SK-N-SH (cell line): ENCODE measurements around the gene RAB3C. TPM values are rescaled to one million over a fixed set of nuclear protein-coding genes. Genes with fewer than 3 reads are reported as not detected.

Experiments
- CTCF ChIA-PET: fragments of 300-600, 350-600 bp; formaldehyde crosslinking; extraction: SDS; loops from one replicate; lab custom pipeline; 2021; lab: Yijun Ruan, JAX
- POLR2A ChIA-PET: fragments of 350-600 bp; sonication (Branson Sonifier 250); formaldehyde crosslinking; extraction: SDS; loops from one replicate; lab custom pipeline; 2020; ENCODE audit warnings: antibody characterized with exemption, inconsistent platforms; lab: Yijun Ruan, JAX
- DNase-seq: peaks from one replicate; pipeline ENCODE4 v3.0.0; 2012
- H2AFZ ChIP-seq: fragments of 200-600 bp; sonication (generic); 2 replicates; pipeline ENCODE4 v1.8.1; 2016; ENCODE audit warnings: antibody characterized with exemption, mild to moderate bottlenecking, low read depth
- H3F3A ChIP-seq: fragments of 200-600 bp; sonication (generic); replicated peaks from 2 replicates; pipeline ENCODE3; 2016; ENCODE audit warnings: antibody characterized with exemption, mild to moderate bottlenecking; ENCODE audit not compliant: insufficient read depth
- H3K27ac ChIP-seq, 2 experiments: fragments of 200-500 bp in 1 of 2; fragments of 200-600 bp in 1 of 2; sonication (Bioruptor generic) in 1 of 2; sonication (generic), shearing (Covaris generic) in 1 of 2; 2 replicates each; pipeline versions ENCODE4 v1.5.1 to v1.6.1; 2014 to 2016; ENCODE audit warnings: low read depth in 2 of 2, inconsistent platforms in 1 of 2, low read length in 1 of 2, mild to moderate bottlenecking in 1 of 2, mixed read lengths in 1 of 2
- H3K27me3 ChIP-seq: fragments of 200-600 bp; sonication (generic), shearing (Covaris generic); 2 replicates; pipeline ENCODE4 v1.6.1; 2016; ENCODE audit warnings: mixed run types; ENCODE audit not compliant: insufficient read depth
- H3K36me3 ChIP-seq, 2 experiments: fragments of 200-500 bp in 1 of 2; fragments of 200-600 bp in 1 of 2; sonication (Bioruptor generic) in 1 of 2; sonication (generic) in 1 of 2; replicated peaks in 1 of 2; 2 replicates each; pipeline versions ENCODE3 to v1.5.1; 2014 to 2016; ENCODE audit warnings: low read length in 1 of 2, mild to moderate bottlenecking in 1 of 2; ENCODE audit not compliant: insufficient read depth in 2 of 2, control insufficient read depth in 1 of 2
- H3K4me1 ChIP-seq, 2 experiments: fragments of 200-500 bp in 1 of 2; fragments of 200-600 bp in 1 of 2; sonication (Bioruptor generic) in 1 of 2; sonication (generic), shearing (Covaris generic) in 1 of 2; 2 replicates each; pipeline versions ENCODE4 v1.5.1 to v1.6.1; 2014 to 2016; ENCODE audit warnings: low read depth in 1 of 2, low read length in 1 of 2, mixed run types in 1 of 2; ENCODE audit not compliant: insufficient read depth in 2 of 2, control insufficient read depth in 1 of 2
- H3K4me2 ChIP-seq: fragments of 200-600 bp; sonication (generic), shearing (Covaris generic); 2 replicates; pipeline ENCODE4 v1.6.1; 2017; ENCODE audit warnings: mixed run types
- H3K4me3 ChIP-seq, 2 experiments: fragments of 200-500 bp in 1 of 2; fragments of 200-600 bp in 1 of 2; sonication (Bioruptor generic) in 1 of 2; sonication (generic), shearing (Covaris generic) in 1 of 2; 2 replicates each; pipeline versions ENCODE4 v1.5.1 to v1.8.1; 2014 to 2016; ENCODE audit warnings: low read depth in 2 of 2, inconsistent platforms in 1 of 2, low read length in 1 of 2, mild to moderate bottlenecking in 1 of 2, mixed read lengths in 1 of 2, moderate library complexity in 1 of 2
- H3K79me2 ChIP-seq: fragments of 200-600 bp; sonication (generic); 2 replicates; pipeline ENCODE4 v1.8.1; 2017; ENCODE audit warnings: mild to moderate bottlenecking; ENCODE audit not compliant: insufficient read depth
- H3K9ac ChIP-seq: fragments of 200-600 bp; sonication (generic); 2 replicates; pipeline ENCODE4 v1.6.1; 2017; ENCODE audit warnings: mixed run types
- H3K9me2 ChIP-seq: fragments of 200-600 bp; sonication (generic); 2 replicates; pipeline ENCODE4 v1.6.1; 2017; ENCODE audit warnings: mixed run types
- H3K9me3 ChIP-seq: fragments of 200-600 bp; sonication (generic); 2 replicates; pipeline ENCODE4 v1.6.1; 2017; ENCODE audit warnings: mixed run types, mild to moderate bottlenecking, moderate library complexity
- H4K20me1 ChIP-seq: fragments of 200-600 bp; sonication (generic); 2 replicates; pipeline ENCODE4 v1.6.1; 2017; ENCODE audit warnings: mild to moderate bottlenecking, mixed run types; ENCODE audit not compliant: insufficient read depth
- CHD2 ChIP-seq: fragments of 150-350 bp; IDR thresholded peaks from 2 replicates; pipeline ENCODE4 v1.6.1; 2018; ENCODE audit warnings: low read length; ENCODE audit not compliant: partially characterized antibody
- ELF1 ChIP-seq: IDR thresholded peaks from 2 replicates; pipeline ENCODE4 v1.4.0; 2012
- EP300 ChIP-seq, 2 experiments: IDR thresholded peaks; 2 replicates each; pipeline versions ENCODE4 v1.4.0 to v1.6.1; 2012; ENCODE audit warnings: borderline replicate concordance in 1 of 2, low read depth in 1 of 2, low read length in 1 of 2
- EZH2phosphoT487 ChIP-seq: fragments of 200-600 bp; sonication (generic); IDR thresholded peaks from 2 replicates; pipeline ENCODE4 v1.6.1; 2017; ENCODE audit warnings: low read depth, mixed run types, mild to moderate bottlenecking, antibody characterized with exemption, moderate library complexity, borderline replicate concordance
- FOXJ3 ChIP-seq: sonication (generic); formaldehyde crosslinking; IDR thresholded peaks from 2 replicates; pipeline ENCODE4 v1.5.1; 2020; ENCODE audit warnings: mild to moderate bottlenecking, missing genetic modification reagents
- FOXM1 ChIP-seq: IDR thresholded peaks from 2 replicates; pipeline ENCODE4 v1.4.0; 2012; ENCODE audit warnings: low read depth, mild to moderate bottlenecking
- GABPA ChIP-seq: IDR thresholded peaks from 2 replicates; pipeline ENCODE4 v1.4.0; 2012; ENCODE audit warnings: low read depth, mild to moderate bottlenecking
- GATA2 ChIP-seq: sonication (generic); formaldehyde crosslinking; IDR thresholded peaks from 2 replicates; pipeline ENCODE4 v1.5.0; 2020; ENCODE audit warnings: mild to moderate bottlenecking, missing genetic modification reagents
- JUND ChIP-seq: IDR thresholded peaks from 2 replicates; pipeline ENCODE4 v1.4.0; 2012
- MEF2A ChIP-seq: IDR thresholded peaks from 2 replicates; pipeline ENCODE4 v1.4.0; 2012; ENCODE audit warnings: low read depth, borderline replicate concordance
- MXI1 ChIP-seq: IDR thresholded peaks from 2 replicates; pipeline ENCODE4 v1.6.1; 2012; ENCODE audit warnings: mild to moderate bottlenecking, low read depth, low read length, improper control_type of control experiment
- NFIC ChIP-seq: IDR thresholded peaks from 2 replicates; pipeline ENCODE4 v1.4.0; 2012; ENCODE audit warnings: borderline replicate concordance
- NRF1 ChIP-seq: IDR thresholded peaks from 2 replicates; pipeline ENCODE4 v1.6.1; 2012; ENCODE audit warnings: low read depth, mild to moderate bottlenecking, low read length
- PBX3 ChIP-seq: IDR thresholded peaks from 2 replicates; pipeline ENCODE4; 2012
- POLR2AphosphoS5 ChIP-seq: IDR thresholded peaks from 2 replicates; pipeline ENCODE4 v1.6.1; 2012; ENCODE audit warnings: low read depth, low read length
- RAD21 ChIP-seq: IDR thresholded peaks from 2 replicates; pipeline ENCODE4 v1.6.1; 2012; ENCODE audit warnings: mild to moderate bottlenecking, low read length
- RFX5 ChIP-seq: IDR thresholded peaks from 2 replicates; pipeline ENCODE4 v1.6.1; 2012; ENCODE audit warnings: mild to moderate bottlenecking, improper control_type of control experiment, low read length
- RXRA ChIP-seq: IDR thresholded peaks from 2 replicates; pipeline ENCODE4 v1.4.0; 2012; ENCODE audit warnings: low read depth, mild to moderate bottlenecking, borderline replicate concordance
- SIN3A ChIP-seq: IDR thresholded peaks from 2 replicates; pipeline ENCODE4 v1.6.1; 2012; ENCODE audit warnings: low read depth, mild to moderate bottlenecking, low read length, moderate library complexity, borderline replicate concordance
- SMC3 ChIP-seq: IDR thresholded peaks from 2 replicates; pipeline ENCODE4 v1.6.1; 2012; ENCODE audit warnings: low read depth, low read length, improper control_type of control experiment
- TCF12 ChIP-seq: IDR thresholded peaks from 2 replicates; pipeline ENCODE4 v1.4.0; 2012
- USF1 ChIP-seq: IDR thresholded peaks from 2 replicates; pipeline ENCODE4 v1.4.0; 2012; ENCODE audit warnings: low read depth, borderline replicate concordance
- USF2 ChIP-seq: fragments of 150-350 bp; IDR thresholded peaks from 2 replicates; pipeline ENCODE4 v1.6.1; 2017; ENCODE audit warnings: antibody characterized with exemption, low read length, low read depth, borderline replicate concordance
- ZBTB33 ChIP-seq: IDR thresholded peaks from 2 replicates; pipeline ENCODE4 v1.4.0; 2012; ENCODE audit warnings: low read depth, borderline replicate concordance
- WGBS: methylation state at CpG from one replicate; pipeline ENCODE4 v1.1.6; 2017; ENCODE audit warnings: low lambda C conversion rate; 5-methylcytosine and 5-hydroxymethylcytosine counted together
- polyA plus RNA-seq, 3 experiments: library from polyadenylated mRNA; depleted of rRNA; stranded (reverse); fragments of >200 nt; gene quantifications; 2 replicates each; pipeline ENCODE4 v1.2.3, GENCODE V29; 2012

Gene RAB3C
- polyA plus RNA-seq, 1 of the 3 experiments (the other 2 are of a cell fraction): 0.03 TPM

GRCh38 chr5:58901271-58901670, 318.4 kb downstream of the RAB3C start:
- H4K20me1 ChIP-seq: no peaks in the 10 kb centered on the region
- H3K36me3 ChIP-seq: no peaks in the 10 kb centered on the region
- no peaks in the 10 kb centered on the region for H3K9me2 ChIP-seq
- no peak overlapping the region for H3K4me2 ChIP-seq
- ChIA-PET POLR2A (no interaction called here), CTCF (interaction anchor here (1.4 to 3.9 kb wide), 5 partner anchors 10 to 133 kb away, joined by 4 to 18 read pairs (median 8); no protein-coding TSS in a partner anchor)
- no peaks in the 10 kb centered on the region for H3K4me1 ChIP-seq
- no peak for DNase-seq
- H3F3A ChIP-seq: no peaks in the 10 kb centered on the region
- no peak overlapping the region for H3K4me3 ChIP-seq
- no peak overlapping the region for H3K9ac ChIP-seq
- no peaks in the 10 kb centered on the region for H3K27me3 ChIP-seq
- 74% methylated on average over 11 of the region's 11 CpGs for WGBS
- H3K27ac ChIP-seq: no peak overlapping the region
- H3K79me2 ChIP-seq: no peaks in the 10 kb centered on the region
- H2AFZ ChIP-seq: no peak overlapping the region
- H3K9me3 ChIP-seq: no peaks in the 10 kb centered on the region
- TF ChIP-seq EP300 (IDR thresholded peaks at IDR 0.05; ENCODE audit: borderline replicate concordance in 1 of 2, low read depth in 1 of 2, low read length in 1 of 2) (no peak), RAD21 (no peak), GATA2 (CRISPR knock-in tag) (no peak), SIN3A (no peak), JUND (no peak), RFX5 (no peak)

DNA sequence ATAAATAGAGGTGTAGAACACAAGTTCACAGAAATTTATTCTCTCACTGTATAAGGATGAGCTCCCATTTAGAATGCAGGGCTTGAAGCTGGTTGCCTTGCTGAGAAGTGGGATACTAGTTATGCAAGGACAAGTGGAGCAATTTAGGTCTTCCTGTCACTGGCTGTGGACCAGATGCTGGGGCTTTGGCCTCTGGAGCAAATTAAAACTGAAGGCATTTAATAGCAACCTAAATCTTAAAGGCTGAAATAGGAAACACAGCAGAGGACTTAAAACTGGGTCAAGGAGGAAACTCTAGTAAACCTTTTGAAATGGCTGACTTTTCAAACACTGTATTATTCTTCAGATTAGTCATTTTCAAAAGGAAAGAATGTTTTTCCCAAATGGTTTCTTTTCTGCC, 319.4 kb downstream of the RAB3C start:
- Histone ChIP-seq H3K27ac (no peak overlapping the region), H3K9me2 (no peaks in the 10 kb centered on the region), H4K20me1 (no peaks in the 10 kb centered on the region), H3K36me3 (no peaks in the 10 kb centered on the region), H3K4me3 (no peak overlapping the region), H3K9me3 (no peaks in the 10 kb centered on the region), H3K4me2 (no peak overlapping the region), H3K9ac (no peak overlapping the region), H3F3A (no peaks in the 10 kb centered on the region), H3K27me3 (no peaks in the 10 kb centered on the region)
- POLR2A ChIA-PET: no interaction called here
- no peak for DNase-seq
- TF ChIP-seq FOXM1 (no peak), MXI1 (no peak), NRF1 (no peak), MEF2A (no peak), USF2 (no peak), SMC3 (no peak), POLR2AphosphoS5 (no peak), EP300 (IDR thresholded peaks at IDR 0.05; ENCODE audit: borderline replicate concordance in 1 of 2, low read depth in 1 of 2, low read length in 1 of 2) (no peak), RXRA (no peak), ZBTB33 (no peak), GABPA (no peak), CHD2 (no peak), USF1 (no peak), TCF12 (no peak), GATA2 (CRISPR knock-in tag) (no peak), ELF1 (no peak), NFIC (no peak), EZH2phosphoT487 (no peak), PBX3 (no peak), FOXJ3 (CRISPR knock-in tag) (no peak)
- TF ChIP-seq, all 33 proteins: peak for 0
- Histone ChIP-seq H3K4me1 (no peaks in the 10 kb centered on the region), H3K79me2 (no peaks in the 10 kb centered on the region), H2AFZ (no peak overlapping the region)
- CTCF ChIA-PET: interaction anchor here (0.7 to 3.9 kb wide), 6 partner anchors 11 to 145 kb away, joined by 3 to 18 read pairs (median 8); no protein-coding TSS in a partner anchor
